Body of pancreas (tissue), 4 donors: ENCODE data around the gene CABP5. TPM values are rescaled to one million over a fixed set of nuclear protein-coding genes. Genes with fewer than 3 reads are reported as not detected.
A peak's percentile ranks its signal among the peaks of the same experiment; 100 is the strongest.
"Not testable (repeated sequence)": the region's sequence is repeated elsewhere in the genome, so short reads cannot be mapped to it uniquely, and the experiment has no call there.

Experiments used
- ATAC-seq: fragments of 150-250 bp; one replicate; pipeline ENCODE4 v1.9.1; 2016
- DNase-seq, 4 donors: peaks; one replicate each; pipeline ENCODE4 v3.0.0-alpha.2; 2019
- H3K27ac ChIP-seq, 4 donors: fragments of 200-600 bp; sonication (generic); 1 replicate in 3 of 4; 2 replicates in 1 of 4; pipeline versions ENCODE4 v1.5.1 to v1.6.1; 2016 to 2019; ENCODE audit warnings: mild to moderate bottlenecking in 1 of 4, mixed read lengths in 1 of 4, moderate library complexity in 1 of 4
- H3K27me3 ChIP-seq, 2 donors: fragments of 200-600 bp; sonication (generic); one replicate each; pipeline ENCODE4 v1.6.0; 2016; ENCODE audit warnings: mild to moderate bottlenecking in 1 of 2
- H3K36me3 ChIP-seq, 2 donors: fragments of 200-600 bp; sonication (generic); replicated peaks in 1 of 2; 2 replicates each; pipeline ENCODE4 v1.5.1; 2016; ENCODE audit warnings: low read depth in 2 of 2; ENCODE audit not compliant: insufficient read depth in 1 of 2
- H3K4me1 ChIP-seq: fragments of 200-600 bp; sonication (generic); one replicate; pipeline ENCODE4 v1.6.0; 2016
- H3K4me3 ChIP-seq, 2 donors: fragments of 200-600 bp; sonication (generic); 1 replicate in 1 of 2; 2 replicates in 1 of 2; pipeline ENCODE4 v1.5.1; 2016 to 2019
- H3K9me3 ChIP-seq, 3 donors: fragments of 200-600 bp; sonication (generic); 1 replicate in 2 of 3; 2 replicates in 1 of 3; pipeline ENCODE4 v1.5.1; 2016
- CTCF ChIP-seq, 7 experiments: fragments of 450-650 bp in 4 of 7; fragments of 200-600 bp in 3 of 7; sonication (generic) in 3 of 7; IDR thresholded peaks; one replicate each; pipeline ENCODE4 v1.5.1; 2016 to 2019; ENCODE audit warnings: antibody characterized with exemption in 7 of 7
- POLR2A ChIP-seq, 3 donors: fragments of 450-650 bp; IDR thresholded peaks; one replicate each; pipeline ENCODE4 v1.6.1; 2016; ENCODE audit warnings: antibody characterized with exemption in 3 of 3, mild to moderate bottlenecking in 2 of 3
- WGBS, 2 donors: methylation state at CpG; one replicate each; pipeline ENCODE4 v1.1.5; 2017; 5-methylcytosine and 5-hydroxymethylcytosine counted together
- intact Hi-C: fragments of 100-400 bp; cut with DNase I; formaldehyde crosslinking; loops from one replicate; pipeline ENCODE4 v1.15.1; 2023
- total RNA-seq, 2 donors: library from RNA; depleted of rRNA; stranded (reverse); fragments of >200 nt; gene quantifications; one replicate each; pipeline ENCODE4 v1.1.0, GENCODE V29; 2016

Gene CABP5
- total RNA-seq: not detected

GRCh38 chr19:48043675-48044258 lies at the start of gene CABP5:
Gene CABP5 (minus strand): TSS chr19:48044079. CDS start chr19:48043922, 157 bp downstream.
- Histone ChIP-seq H3K36me3 (no peaks in the 10 kb centered on the region), H3K9me3 (no peaks in the 10 kb centered on the region), H3K27ac (no peak within 1 kb of the TSS), H3K4me3 (no peak within 1 kb of the TSS), H3K27me3 (no peaks in the 10 kb centered on the region), H3K4me1 (no peaks in the 10 kb centered on the region)
- 63 to 66% methylated on average over 10 of the region's 10 CpGs for WGBS, 2 donors
- intact Hi-C loops: no loop called here
- TF ChIP-seq CTCF (IDR thresholded peaks at IDR 0.05): no peak
- no peak for TF ChIP-seq POLR2A (IDR thresholded peaks at IDR 0.05)
- ATAC-seq (no peak), DNase-seq (no peak)

GRCh38 chr19:48091111-48091718 lies 47.3 kb upstream of the CABP5 start:
- H3K4me1 ChIP-seq: peaks cover 10% of the 10 kb centered on the region
- DNase-seq, ATAC-seq, H3K27ac ChIP-seq, H3K27me3 ChIP-seq, H3K4me3 ChIP-seq, H3K9me3 ChIP-seq, H3K36me3 ChIP-seq, intact Hi-C loops: not testable (repeated sequence)
- 74 to 79% methylated on average over 13 of the region's 13 CpGs for WGBS, 2 donors

GRCh38 chr19:48090281-48090802 lies 46.5 kb upstream of the CABP5 start:
- TF ChIP-seq CTCF (IDR thresholded peaks at IDR 0.05) (no peak), POLR2A (IDR thresholded peaks at IDR 0.05) (no peak)
- peaks cover 10% of the 10 kb centered on the region for H3K4me1 ChIP-seq
- H3K27ac ChIP-seq: peak overlapping the region in 3 of 4 donors; percentile 11 to 46 (median 42)
- H3K9me3 ChIP-seq: no peaks in the 10 kb centered on the region
- H3K4me3 ChIP-seq: no peak overlapping the region
- intact Hi-C loops: no loop called here
- H3K27me3 ChIP-seq: no peaks in the 10 kb centered on the region
- no peaks in the 10 kb centered on the region for H3K36me3 ChIP-seq
- ATAC-seq: peak; percentile 84
- WGBS, 2 donors: 22 to 36% methylated on average over 1 to 5 of the region's 5 CpGs
- DNase-seq: peak in 1 of 4 donors; percentile 11

GRCh38 chr19:48088991-48089390 lies 45.1 kb upstream of the CABP5 start:
- DNase-seq, H3K27me3 ChIP-seq, intact Hi-C loops, H3K36me3 ChIP-seq, H3K9me3 ChIP-seq, H3K27ac ChIP-seq, H3K4me3 ChIP-seq, ATAC-seq: not testable (repeated sequence)
- 90 to 91% methylated on average over 6 of the region's 6 CpGs for WGBS, 2 donors
- H3K4me1 ChIP-seq: peaks cover 10% of the 10 kb centered on the region

- H3K36me3 ChIP-seq: no peaks in the 10 kb centered on the region
- no peak for ATAC-seq
- H3K4me3 ChIP-seq: no peak overlapping the region
- H3K27ac ChIP-seq: no peak overlapping the region
- WGBS, 2 donors: 74 to 79% methylated on average over 5 to 7 of the region's 7 CpGs
- intact Hi-C loops: no loop called here
- no peaks in the 10 kb centered on the region for H3K27me3 ChIP-seq
- no peaks in the 10 kb centered on the region for H3K9me3 ChIP-seq
- DNase-seq: no peak
- no peak for TF ChIP-seq POLR2A (IDR thresholded peaks at IDR 0.05)
- no peak for TF ChIP-seq CTCF (IDR thresholded peaks at IDR 0.05)
- H3K4me1 ChIP-seq: peaks cover 10% of the 10 kb centered on the region
Measured at GRCh38 chr19:48085904-48086864, 42.3 kb upstream of the CABP5 start.
